ENCODE data around the gene AATF. TPM values are rescaled to one million over a fixed set of nuclear protein-coding genes. Genes with fewer than 3 reads are reported as not detected.

AATF gene
- total RNA-seq, 1 donor from 2014 or later = 54.0 TPM

DNA sequence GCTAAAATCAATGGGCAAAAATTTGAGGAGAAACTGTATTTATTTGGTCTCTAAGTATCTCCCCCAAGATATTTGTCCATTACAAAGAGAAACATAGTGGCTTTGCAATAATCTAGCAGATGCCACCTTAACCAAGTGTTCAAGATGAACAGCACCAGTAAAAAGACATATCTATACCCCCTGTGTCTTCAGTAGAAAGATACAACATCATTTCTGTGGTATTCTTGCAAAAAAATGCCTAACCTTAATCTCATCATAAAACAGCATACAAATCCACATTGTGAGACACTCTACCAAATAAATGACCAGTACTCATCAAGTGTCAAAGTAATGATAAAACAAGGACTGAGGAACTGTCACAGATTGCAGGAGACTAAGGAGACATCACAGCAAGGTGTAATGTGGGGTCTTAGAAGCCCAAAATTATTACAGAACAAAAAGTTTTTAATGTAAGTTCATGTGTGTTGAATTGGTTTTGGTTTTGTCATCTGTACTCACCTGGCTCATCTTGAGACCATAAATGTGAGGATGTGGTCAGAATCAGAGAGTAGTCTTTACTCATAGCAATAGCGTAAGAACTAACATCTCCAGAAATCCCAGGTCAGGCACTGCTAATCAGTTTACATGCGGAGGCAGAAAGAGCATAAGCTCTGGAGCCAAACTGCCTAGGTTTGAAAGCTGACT, 77.2 kb downstream of the AATF start:
- H3K36me3 ChIP-seq (ENCODE audit: control insufficient read depth, insufficient read depth, low read length) = peaks cover 2% of the 10 kb centered on the region
- FAIRE-seq (no peak), DNase-seq (ENCODE audit: low read depth) (no peak)
- no peaks in the 10 kb centered on the region for H3K27me3 ChIP-seq (ENCODE audit: control insufficient read depth, insufficient read depth, low read length)
- no peak overlapping the region for H3K4me3 ChIP-seq (ENCODE audit: low read depth, low read length)
- no peak for TF ChIP-seq CTCF (IDR thresholded peaks at IDR 0.05; ENCODE audit: insufficient read depth, low read length, severe bottlenecking)

GRCh38 chr17:37026531-37026869, 77.7 kb downstream of the AATF start:
- DNase-seq (ENCODE audit: low read depth) (no peak), FAIRE-seq (no peak)
- peaks cover 2% of the 10 kb centered on the region for H3K36me3 ChIP-seq (ENCODE audit: control insufficient read depth, insufficient read depth, low read length)
- H3K4me3 ChIP-seq (ENCODE audit: low read depth, low read length) = no peak overlapping the region
- H3K27me3 ChIP-seq (ENCODE audit: control insufficient read depth, insufficient read depth, low read length) = no peaks in the 10 kb centered on the region
- TF ChIP-seq CTCF (IDR thresholded peaks at IDR 0.05; ENCODE audit: insufficient read depth, low read length, severe bottlenecking) = no peak

- FAIRE-seq (no peak), DNase-seq (ENCODE audit: low read depth) (no peak)
- TF ChIP-seq CTCF (IDR thresholded peaks at IDR 0.05; ENCODE audit: insufficient read depth, low read length, severe bottlenecking) = no peak
- Histone ChIP-seq H3K36me3 (ENCODE audit: control insufficient read depth, insufficient read depth, low read length) (peaks cover 1% of the 10 kb centered on the region), H3K4me3 (ENCODE audit: low read depth, low read length) (no peak overlapping the region), H3K27me3 (ENCODE audit: control insufficient read depth, insufficient read depth, low read length) (no peaks in the 10 kb centered on the region)
Measured at GRCh38 chr17:37028040-37028439, 79.3 kb downstream of the AATF start.

DNA sequence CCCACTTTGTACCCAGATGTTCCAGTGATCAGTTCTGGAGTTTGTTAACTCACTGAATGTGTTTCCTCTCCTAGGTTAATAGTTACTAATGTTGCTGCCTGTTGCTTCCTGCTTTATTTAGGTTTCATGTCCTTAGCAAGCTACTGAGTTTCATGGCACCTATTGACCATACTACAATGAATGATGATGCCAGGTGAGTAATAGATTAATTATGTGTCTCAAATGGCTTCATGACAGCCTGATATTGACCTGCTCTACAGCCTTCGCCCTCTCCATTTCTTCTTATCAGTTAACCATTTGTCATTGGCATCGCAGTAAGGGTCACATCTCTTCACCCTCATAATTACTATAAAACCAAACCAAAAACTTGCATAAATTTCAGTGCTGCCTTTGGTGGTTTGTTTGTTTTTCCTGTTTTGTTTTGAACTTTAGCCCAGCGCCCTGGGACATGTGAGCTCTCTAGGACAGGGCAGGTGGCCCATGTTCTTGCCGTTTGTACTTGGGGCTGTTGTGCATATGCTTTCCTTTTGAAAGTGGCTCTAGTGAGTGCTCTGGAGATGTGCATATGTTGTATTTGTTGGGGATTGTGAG, 82.8 kb downstream of the AATF start:
- H3K27me3 ChIP-seq (ENCODE audit: control insufficient read depth, insufficient read depth, low read length) = no peaks in the 10 kb centered on the region
- FAIRE-seq (no peak), DNase-seq (ENCODE audit: low read depth) (no peak)
- no peaks in the 10 kb centered on the region for H3K36me3 ChIP-seq (ENCODE audit: control insufficient read depth, insufficient read depth, low read length)
- TF ChIP-seq CTCF (IDR thresholded peaks at IDR 0.05; ENCODE audit: insufficient read depth, low read length, severe bottlenecking) = no peak
- no peak overlapping the region for H3K4me3 ChIP-seq (ENCODE audit: low read depth, low read length)

GRCh38 chr17:37037590-37038155, 88.9 kb downstream of the AATF start:
- H3K27me3 ChIP-seq (ENCODE audit: control insufficient read depth, insufficient read depth, low read length) = no peaks in the 10 kb centered on the region

More at GRCh38 chr17:37037590-37038155, 88.9 kb downstream of the AATF start:
- Histone ChIP-seq H3K36me3 (ENCODE audit: control insufficient read depth, insufficient read depth, low read length) (no peaks in the 10 kb centered on the region), H3K4me3 (ENCODE audit: low read depth, low read length) (no peak overlapping the region)
- DNase-seq (ENCODE audit: low read depth) (no peak), FAIRE-seq (no peak)
- TF ChIP-seq CTCF (IDR thresholded peaks at IDR 0.05; ENCODE audit: insufficient read depth, low read length, severe bottlenecking) = no peak

All from bronchial epithelial cell (primary cell).